Sigmoid colon (tissue), 7 donors: Measurements from ENCODE around the gene PCDHGC4. TPM values are rescaled to one million over a fixed set of nuclear protein-coding genes. Genes with fewer than 3 reads are reported as not detected.
A peak's percentile ranks its signal among the peaks of the same experiment; 100 is the strongest.

Source experiments
- DNase-seq: peaks from one replicate; pipeline ENCODE4 v3.0.0-alpha.2; 2019
- H3K27ac ChIP-seq, 4 donors: fragments of 200-600 bp; sonication (generic); one replicate each; pipeline ENCODE4 v1.5.1; 2016 to 2019; ENCODE audit warnings: mild to moderate bottlenecking in 1 of 4
- H3K27me3 ChIP-seq, 3 donors: fragments of 200-600 bp; sonication (generic); one replicate each; pipeline ENCODE4 v1.5.1; 2019; ENCODE audit warnings: mild to moderate bottlenecking in 1 of 3
- H3K36me3 ChIP-seq, 4 donors: fragments of 200-600 bp; sonication (generic); one replicate each; pipeline ENCODE4 v1.5.1; 2016 to 2019
- H3K4me1 ChIP-seq, 4 donors: fragments of 200-600 bp; sonication (generic); one replicate each; pipeline ENCODE4 v1.5.1; 2017 to 2019
- H3K4me3 ChIP-seq, 4 donors: fragments of 200-600 bp; sonication (generic); one replicate each; pipeline ENCODE4 v1.5.1; 2017 to 2019; ENCODE audit warnings: mild to moderate bottlenecking in 2 of 4, moderate library complexity in 1 of 4
- H3K9me3 ChIP-seq, 4 donors: fragments of 200-600 bp in 3 of 4; sonication (generic) in 3 of 4; one replicate each; pipeline versions ENCODE4 v1.5.1 to v1.6.1; 2013 to 2019
- CTCF ChIP-seq, 4 experiments: fragments of 450-650 bp in 3 of 4; fragments of 200-600 bp in 1 of 4; IDR thresholded peaks; one replicate each; pipeline ENCODE4 v1.5.1; 2016 to 2019; ENCODE audit warnings: antibody characterized with exemption in 4 of 4, mild to moderate bottlenecking in 3 of 4, moderate library complexity in 2 of 4
- EP300 ChIP-seq, 4 donors: sonication (generic); formaldehyde crosslinking; IDR thresholded peaks; one replicate each; pipeline ENCODE4 v1.6.1; 2017; ENCODE audit warnings: antibody characterized with exemption in 4 of 4
- POLR2A ChIP-seq, 2 donors: fragments of 450-650 bp; IDR thresholded peaks; one replicate each; pipeline ENCODE4 v1.6.1; 2016; ENCODE audit warnings: antibody characterized with exemption in 2 of 2, mild to moderate bottlenecking in 2 of 2, moderate library complexity in 2 of 2
- POLR2AphosphoS5 ChIP-seq, 4 donors: sonication (generic); formaldehyde crosslinking; IDR thresholded peaks; one replicate each; pipeline ENCODE4 v1.6.1; 2017; ENCODE audit warnings: antibody characterized with exemption in 4 of 4
- WGBS, 2 donors: extraction: QIAGEN DNeasy Blood & Tissue Kit; methylation state at CpG; one replicate each; pipeline ENCODE4 v1.1.7; 2013; 5-methylcytosine and 5-hydroxymethylcytosine counted together
- intact Hi-C: fragments of 100-400 bp; cut with DNase I; formaldehyde crosslinking; loops from one replicate; pipeline ENCODE4 v1.15.1; 2023
- polyA plus RNA-seq, 3 donors: library from polyadenylated mRNA; stranded (reverse); fragments of 200-250 nt; gene quantifications; one replicate each; pipeline ENCODE4 v1.2.3, GENCODE V29; 2013
- total RNA-seq, 4 donors: library from RNA; depleted of rRNA; stranded (reverse); fragments of >200 nt; gene quantifications; one replicate each; pipeline ENCODE4 v1.1.0, GENCODE V29; 2016
- donor health status: healthy with polysubstance abuse.
- donor health status: Bipolar disorder and iron deficiency.
- donor health status: healthy.

Gene PCDHGC4
- total and polyA plus RNA-seq, 7 donors: 0.47 to 8.6 (median 3.0) TPM; not detected in 2

- Histone ChIP-seq H3K27me3 (no peaks in the 10 kb centered on the region), H3K36me3 (peaks cover 0 to 4% (median 0%) of the 10 kb centered on the region in 4 donors), H3K4me3 (no peak overlapping the region), H3K4me1 (no peaks in the 10 kb centered on the region), H3K27ac (no peak overlapping the region), H3K9me3 (peaks cover 12 to 56% (median 30%) of the 10 kb centered on the region in 4 donors)
- DNase-seq: no peak
- no peak for TF ChIP-seq EP300 (IDR thresholded peaks at IDR 0.05)
- no peak for TF ChIP-seq CTCF (IDR thresholded peaks at IDR 0.05)
- WGBS, 2 donors: 59 to 78% methylated on average over 50 of the region's 50 CpGs
- intact Hi-C loops: no loop called here
Observed at GRCh38 chr5:141441571-141442170, 43.2 kb upstream of the PCDHGC4 start.

GRCh38 chr5:141465351-141465750 is 19.5 kb upstream of the PCDHGC4 start:
- H3K4me3 ChIP-seq: no peak overlapping the region
- DNase-seq: no peak
- intact Hi-C loops: no loop called here
- no peaks in the 10 kb centered on the region for H3K4me1 ChIP-seq
- H3K9me3 ChIP-seq: no peaks in the 10 kb centered on the region
- H3K36me3 ChIP-seq: peaks cover 0 to 7% (median 0%) of the 10 kb centered on the region in 4 donors
- no peak for TF ChIP-seq POLR2AphosphoS5 (IDR thresholded peaks at IDR 0.05)
- TF ChIP-seq EP300 (IDR thresholded peaks at IDR 0.05): no peak
- TF ChIP-seq POLR2A (IDR thresholded peaks at IDR 0.05): no peak
- no peak for TF ChIP-seq CTCF (IDR thresholded peaks at IDR 0.05)
- H3K27ac ChIP-seq: no peak overlapping the region
- no peaks in the 10 kb centered on the region for H3K27me3 ChIP-seq
- 94 to 97% methylated on average over 3 of the region's 3 CpGs for WGBS, 2 donors

- Histone ChIP-seq H3K4me3 (peak within 1 kb of the TSS; percentile 60 to 72 (median 61)), H3K27ac (peak within 1 kb of the TSS; percentile 84 to 93 (median 90)), H3K9me3 (no peaks in the 10 kb centered on the region), H3K4me1 (peaks cover 0 to 47% (median 45%) of the 10 kb centered on the region in 4 donors), H3K36me3 (no peaks in the 10 kb centered on the region), H3K27me3 (no peaks in the 10 kb centered on the region)
- TF ChIP-seq EP300 (IDR thresholded peaks at IDR 0.05) (peak in 2 of 4 donors; percentile 9 to 38), CTCF (IDR thresholded peaks at IDR 0.05) (peak in 1 of 4 experiments; percentile 41), POLR2AphosphoS5 (IDR thresholded peaks at IDR 0.05) (peak; percentile 76 to 85 (median 82)), POLR2A (IDR thresholded peaks at IDR 0.05) (peak; percentile 73 to 75)
- intact Hi-C loops: loop anchor here (1.0 to 5.0 kb wide), 5 partner anchors 37 to 155 kb away; partner anchors contain the start of genes PCDHGB7 and TAF7
- peak; percentile 99 for DNase-seq
- WGBS, 2 donors: 1% methylated on average over 28 of the region's 28 CpGs
Observed at GRCh38 chr5:141475625-141476131, 9.2 kb upstream of the PCDHGC4 start, which contains the start of gene PCDHGC3. TSS of gene PCDHGC3 (plus strand) at chr5:141475966. CDS start at chr5:141476117, 151 bp downstream.

GRCh38 chr5:141476132-141476911 is 8.5 kb upstream of the PCDHGC4 start:
- Histone ChIP-seq H3K4me3 (peak overlapping the region; percentile 60 to 72 (median 61)), H3K9me3 (no peaks in the 10 kb centered on the region), H3K36me3 (no peaks in the 10 kb centered on the region), H3K27ac (peak overlapping the region; percentile 84 to 93 (median 90)), H3K27me3 (no peaks in the 10 kb centered on the region), H3K4me1 (peaks cover 0 to 54% (median 51%) of the 10 kb centered on the region in 4 donors)
- peak in 3 of 4 donors; percentile 21 to 61 (median 52) for TF ChIP-seq POLR2AphosphoS5 (IDR thresholded peaks at IDR 0.05)
- TF ChIP-seq POLR2A (IDR thresholded peaks at IDR 0.05): no peak
- peak; percentile 85 for DNase-seq
- intact Hi-C loops: loop anchor here (1.0 to 5.0 kb wide), 4 partner anchors 36 to 83 kb away; partner anchors contain the start of gene PCDHGB7
- WGBS, 2 donors: 1% methylated on average over 58 of the region's 58 CpGs
